C4-2B (cell line): ENCODE data around the gene PPP3CA.

ENCODE experiments used
- H3K27ac ChIP-seq: fragments of 450-650 bp; 2 replicates; pipeline ENCODE4 v1.5.1; 2017
- CTCF ChIP-seq: fragments of 450-650 bp; conservative IDR thresholded peaks from 2 replicates; pipeline ENCODE4 v1.5.1; 2017; ENCODE audit warnings: mild to moderate bottlenecking
- ZFX ChIP-seq: fragments of 450-650 bp; IDR thresholded peaks from 2 replicates; pipeline ENCODE4 v1.6.1; 2017

The PPP3CA gene

DNA sequence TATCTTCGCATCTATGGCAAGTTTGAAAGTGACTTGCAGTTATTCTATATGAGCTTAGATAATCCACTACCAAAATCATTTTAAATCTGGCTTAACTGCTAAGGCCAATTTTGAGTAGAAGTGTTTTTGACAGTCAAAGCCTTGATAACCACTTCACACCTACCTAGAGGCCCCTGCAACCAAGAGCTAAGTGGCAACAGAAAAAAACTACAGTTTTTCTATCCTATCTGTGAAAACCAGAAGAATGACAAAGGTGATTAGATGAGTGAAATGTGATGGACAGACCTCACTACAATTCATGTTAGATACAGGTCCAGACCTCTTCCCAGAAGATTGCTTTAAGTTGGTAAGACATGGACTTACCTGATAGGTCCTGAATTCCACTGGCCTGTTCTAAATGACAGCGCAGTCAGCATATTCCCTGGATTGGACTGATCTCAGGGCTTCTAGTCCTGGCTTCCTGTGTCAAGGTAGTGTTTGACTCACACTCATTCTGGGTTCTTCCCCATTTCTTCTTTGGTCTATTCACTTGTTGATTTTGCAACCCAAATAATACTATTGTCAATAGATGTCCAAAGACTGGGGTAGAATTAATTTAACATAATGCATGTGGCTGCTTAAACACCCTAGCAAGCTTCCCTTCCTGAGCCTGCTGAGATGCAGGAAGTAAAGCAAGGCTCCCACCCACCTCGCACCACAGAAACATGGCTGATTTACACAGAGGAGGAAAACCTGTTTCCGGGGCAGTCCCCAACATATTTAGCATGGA, 65.1 kb downstream of the PPP3CA start:
- TF ChIP-seq CTCF (no peak), ZFX (no peak)
- no peak overlapping the region for H3K27ac ChIP-seq

DNA sequence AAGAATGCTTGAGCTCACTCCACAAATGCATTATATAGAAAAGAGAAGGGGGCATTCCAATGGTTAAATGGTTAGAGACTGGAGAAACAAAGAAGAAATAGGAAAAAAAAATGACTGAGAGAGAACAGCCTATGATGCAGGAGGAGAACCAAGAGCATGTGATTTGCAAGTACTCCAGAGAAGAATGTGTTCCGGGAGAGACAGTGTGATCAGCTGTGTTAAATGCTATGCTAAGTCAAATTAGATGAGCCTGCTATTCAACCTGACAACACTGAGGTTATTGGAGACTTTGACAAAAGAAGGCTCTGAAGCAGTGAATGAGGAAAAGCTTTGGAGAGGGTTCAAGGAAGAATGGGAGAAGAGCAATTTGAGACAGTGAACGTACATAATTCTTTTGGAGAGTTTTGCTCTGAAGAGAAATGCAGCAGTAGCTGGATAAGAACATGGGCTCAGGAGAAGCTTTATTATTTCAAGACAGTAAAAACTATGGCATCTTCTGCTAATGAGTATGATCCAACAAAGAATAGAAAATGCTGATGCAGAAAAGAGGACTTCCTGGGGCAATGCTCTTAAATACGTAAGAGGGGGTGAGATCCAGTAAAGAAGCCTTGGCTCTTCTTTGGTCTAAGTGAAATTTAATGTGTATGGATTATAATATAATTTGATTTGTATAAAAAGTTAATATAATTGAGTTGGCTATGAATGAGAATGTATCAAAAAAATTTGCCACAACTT, 66.3 kb downstream of the PPP3CA start:
- peak overlapping the region; percentile 11; the same call in 1 of the 2 replicates for H3K27ac ChIP-seq
- TF ChIP-seq CTCF (no peak), ZFX (no peak)

DNA sequence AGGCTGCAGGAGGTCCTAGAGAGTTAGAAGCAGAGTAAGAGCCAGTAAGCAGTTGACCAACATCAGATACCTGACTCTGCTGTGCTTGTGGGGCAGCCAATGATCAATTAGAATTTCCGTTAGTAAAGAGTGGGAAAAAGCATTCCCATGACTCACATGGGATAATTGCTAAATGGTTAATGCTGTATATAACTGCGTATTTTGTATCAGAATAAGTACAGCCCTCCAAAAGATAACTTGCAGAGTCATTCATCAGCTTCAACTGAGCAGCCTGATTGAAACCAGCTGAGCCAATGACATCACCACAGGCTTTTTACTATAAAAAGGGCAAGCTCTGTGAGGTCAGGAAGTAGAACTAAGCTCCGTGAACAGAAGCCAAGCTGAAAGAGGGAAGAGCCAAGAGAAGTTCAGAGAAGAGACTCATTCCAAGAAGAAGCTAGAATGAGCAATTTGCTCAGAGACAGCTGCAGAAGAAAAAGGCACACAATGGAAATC, 67.9 kb downstream of the PPP3CA start:
- TF ChIP-seq CTCF, result no peak
- TF ChIP-seq ZFX, result no peak
- no peak overlapping the region; the same call in 1 of the 2 replicates for H3K27ac ChIP-seq

- TF ChIP-seq ZFX (no peak), CTCF (no peak)
Observed at GRCh38 chr4:101277671-101278070, 69.7 kb downstream of the PPP3CA start.

DNA sequence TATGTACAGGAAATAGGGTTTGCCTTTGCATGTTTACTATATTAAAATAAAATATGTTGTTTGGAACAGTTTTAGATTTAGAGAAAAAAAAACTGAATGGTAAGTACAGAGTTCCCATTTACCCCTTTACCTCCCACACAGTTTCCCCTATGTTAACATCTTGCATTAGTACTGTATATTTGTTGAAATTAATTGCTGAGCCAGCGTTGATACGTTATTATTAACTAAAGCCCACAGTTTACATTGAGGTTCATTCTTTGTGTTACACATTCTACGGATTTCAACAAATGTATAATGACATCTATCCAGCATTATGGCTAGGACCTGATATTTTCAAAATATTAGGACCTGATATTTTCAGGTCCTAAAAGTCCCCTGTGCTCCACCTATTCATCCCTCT, 70.7 kb downstream of the PPP3CA start:
- H3K27ac ChIP-seq, result no peak overlapping the region
- TF ChIP-seq ZFX (no peak), CTCF (no peak)

More at GRCh38 chr4:101277671-101278070, 69.7 kb downstream of the PPP3CA start:
- no peak overlapping the region for H3K27ac ChIP-seq

DNA sequence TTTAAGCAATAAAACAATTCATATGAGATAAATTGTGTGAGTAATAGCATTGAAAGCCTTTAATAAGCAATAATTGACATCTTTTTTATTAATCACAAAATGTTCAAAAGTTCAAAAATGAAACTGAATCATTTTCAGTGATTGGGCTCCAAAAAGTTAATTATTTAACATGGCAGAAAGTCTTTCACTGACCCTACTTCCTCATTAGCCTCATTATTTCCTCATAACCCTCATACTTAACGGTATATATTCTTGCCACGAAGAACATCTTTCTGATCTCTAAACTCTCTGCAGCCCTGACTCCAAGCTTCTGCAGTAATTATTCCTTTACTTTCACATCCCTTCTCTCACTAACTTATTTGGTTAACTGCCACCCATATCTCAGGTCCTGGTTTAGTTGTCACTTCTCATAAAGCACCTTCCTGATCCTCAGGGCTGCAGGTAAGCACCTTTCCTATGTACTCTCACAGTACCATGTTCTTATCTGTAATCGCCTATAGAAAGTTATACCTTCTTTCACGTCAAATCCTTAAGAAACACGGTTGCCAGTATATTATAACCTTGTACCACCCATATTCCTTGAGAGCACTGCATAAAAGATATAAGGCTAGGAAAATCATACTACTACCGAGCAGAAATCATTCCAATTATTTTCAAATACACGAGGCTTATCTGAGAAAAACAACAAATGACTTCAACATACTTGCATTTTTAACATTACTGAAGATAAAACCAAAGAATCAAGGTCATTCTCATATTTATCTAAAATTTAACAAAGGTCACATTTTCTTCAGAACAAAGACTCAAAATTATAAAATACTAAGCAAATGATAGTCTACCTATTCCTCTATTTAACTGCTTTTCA, 72.2 kb downstream of the PPP3CA start:
- H3K27ac ChIP-seq, result no peak overlapping the region
- TF ChIP-seq ZFX (no peak), CTCF (no peak)
